GM19043 (cell line): ENCODE results near the gene AMOTL1.
"Not testable (repeated sequence)": the region's sequence is repeated elsewhere in the genome, so short reads cannot be mapped to it uniquely, and the experiment has no call there.

Experiments
- ATAC-seq: cut with Tn5 transposase; IDR thresholded peaks from one replicate; pipeline ENCODE4 v1.9.1; 2021; ENCODE audit warnings: low read depth; ENCODE audit not compliant: unreplicated experiment

Gene AMOTL1

DNA sequence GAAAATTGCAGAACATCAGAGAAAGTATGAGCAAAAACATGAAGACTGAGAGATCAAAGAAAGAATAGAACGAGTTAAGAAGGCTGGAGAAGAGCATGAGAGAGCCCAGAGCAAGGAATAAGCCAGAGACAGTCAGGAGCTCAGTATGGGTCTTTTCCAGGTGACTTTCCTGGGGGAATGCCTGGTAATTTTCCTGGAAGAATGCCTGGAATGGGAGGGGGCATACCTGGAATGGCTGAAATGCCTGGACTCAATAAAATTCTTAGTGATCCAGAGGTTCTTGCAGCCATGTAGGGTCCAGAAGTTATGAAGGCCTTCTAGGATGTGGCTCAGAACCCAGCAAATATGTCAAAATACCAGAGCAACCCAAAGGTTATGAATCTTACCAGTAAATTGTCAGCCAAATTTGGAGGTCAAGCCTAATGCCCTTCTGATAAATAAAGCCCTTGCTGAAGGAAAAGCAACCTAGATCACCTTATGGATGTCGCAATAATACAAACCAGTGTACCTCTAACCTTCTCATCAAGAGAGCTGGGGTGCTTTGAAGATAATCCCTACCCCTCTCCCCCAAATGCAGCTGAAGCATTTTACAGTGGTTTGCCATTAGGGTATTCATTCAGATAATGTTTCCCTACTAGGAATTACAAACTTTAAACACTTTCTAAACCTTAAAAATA, 145.7 kb downstream of the AMOTL1 start:
- not testable (repeated sequence) for ATAC-seq

DNA sequence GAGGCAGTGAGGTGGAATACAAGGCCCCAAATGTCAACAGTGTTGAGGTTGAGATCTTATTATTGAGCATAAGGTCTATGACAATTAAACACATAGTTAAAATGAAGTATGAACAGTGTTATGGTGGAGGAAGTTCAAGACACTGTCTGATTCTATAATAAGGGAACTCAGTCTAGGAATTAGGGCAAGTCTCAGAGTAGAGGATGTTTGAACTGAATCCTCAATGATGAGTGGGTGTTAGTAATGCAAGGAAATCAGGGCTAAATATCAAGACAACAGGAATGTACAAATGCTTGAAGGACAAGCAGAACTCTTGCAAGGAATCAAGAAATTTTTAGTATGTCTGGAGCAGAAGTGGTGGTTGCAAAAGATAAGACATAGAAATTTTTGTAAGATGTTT, 152.2 kb downstream of the AMOTL1 start:
- ATAC-seq: no peak

DNA sequence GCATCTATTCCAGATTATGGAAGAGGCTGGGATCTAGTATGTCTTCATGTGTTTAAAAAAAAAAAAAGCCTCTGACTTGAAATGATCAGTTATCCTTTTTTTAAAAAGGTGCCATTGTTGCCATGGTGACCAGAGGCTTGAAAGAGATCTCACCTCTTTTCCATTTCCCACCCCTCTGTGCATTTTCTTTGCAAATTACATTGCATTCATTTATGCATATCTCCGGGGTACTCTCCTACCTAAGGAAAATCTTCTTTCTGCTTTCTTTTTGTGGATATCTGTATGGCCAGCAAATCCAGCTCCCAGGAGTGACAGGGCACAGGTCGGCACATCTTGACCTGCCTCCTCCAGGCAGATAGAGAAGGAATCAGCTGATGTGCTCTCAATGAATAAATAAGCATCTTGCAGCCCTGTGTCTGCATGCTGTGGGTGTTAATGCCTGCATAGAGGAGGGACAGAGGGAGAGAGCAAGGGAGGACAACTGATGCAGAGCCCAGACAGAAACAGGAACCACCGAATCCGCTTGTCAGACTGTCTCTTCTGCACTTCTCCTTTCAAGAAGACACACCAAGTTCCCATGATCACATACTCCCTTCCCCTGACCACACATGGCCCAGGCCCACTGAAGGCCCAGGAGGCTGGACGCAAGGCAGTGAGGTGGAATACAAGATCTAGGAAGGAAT, 154.3 kb downstream of the AMOTL1 start:
- ATAC-seq: no peak

DNA sequence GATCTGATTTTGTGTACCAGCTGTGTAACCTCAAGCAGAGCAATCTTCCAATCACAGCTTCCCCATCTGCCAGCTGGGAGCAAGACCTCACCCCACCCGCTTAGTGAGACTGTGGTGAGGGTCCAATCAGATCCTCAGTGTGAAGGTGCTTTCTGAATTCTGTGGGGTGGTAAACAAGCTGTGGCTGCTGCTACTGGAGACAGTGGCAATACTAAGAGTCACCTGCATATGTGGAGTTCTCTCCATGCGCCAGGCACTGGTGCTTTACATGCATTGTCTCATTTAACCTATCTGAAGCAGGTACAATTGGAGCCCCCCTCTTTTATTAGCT, 154.8 kb downstream of the AMOTL1 start:
- no peak for ATAC-seq

DNA sequence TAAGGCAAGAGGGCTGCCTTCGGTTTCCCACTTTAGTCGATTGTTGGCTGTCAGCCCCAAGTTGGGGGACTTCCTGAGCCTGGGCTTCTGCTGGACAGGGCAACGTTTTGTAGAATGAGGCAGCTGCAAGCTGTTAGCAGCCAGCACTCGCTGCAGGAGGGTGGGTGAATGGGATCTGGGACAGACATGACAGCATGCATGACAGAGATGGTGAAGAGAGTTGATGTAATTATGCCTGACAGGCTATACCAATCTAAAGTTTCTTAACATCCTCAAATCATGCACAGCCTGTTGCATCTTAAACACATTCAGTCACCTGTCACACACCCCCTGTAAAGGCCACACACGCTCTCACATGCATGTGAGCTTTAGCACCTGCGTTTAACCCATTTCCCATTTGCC, 156.0 kb downstream of the AMOTL1 start:
- ATAC-seq: no peak

DNA sequence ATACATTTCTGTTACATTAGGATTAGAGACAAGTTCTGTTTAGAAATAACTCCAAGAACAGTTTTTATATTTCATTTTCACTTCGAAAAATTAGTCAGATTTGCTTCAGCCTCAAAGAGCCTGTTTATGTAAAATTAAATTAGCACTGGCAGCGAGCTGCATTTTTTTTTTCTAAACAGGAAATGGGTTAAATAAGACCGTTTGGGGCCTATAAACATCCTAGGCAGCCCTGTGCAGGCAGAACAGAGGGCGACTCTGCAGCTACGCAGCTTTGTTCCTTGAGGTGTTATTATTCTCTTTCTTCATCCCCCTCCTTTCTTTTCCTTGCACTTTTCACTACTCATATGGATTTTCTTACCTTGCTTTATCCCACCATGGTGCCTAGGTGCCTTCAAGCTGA, 156.5 kb downstream of the AMOTL1 start:
- no peak for ATAC-seq

DNA sequence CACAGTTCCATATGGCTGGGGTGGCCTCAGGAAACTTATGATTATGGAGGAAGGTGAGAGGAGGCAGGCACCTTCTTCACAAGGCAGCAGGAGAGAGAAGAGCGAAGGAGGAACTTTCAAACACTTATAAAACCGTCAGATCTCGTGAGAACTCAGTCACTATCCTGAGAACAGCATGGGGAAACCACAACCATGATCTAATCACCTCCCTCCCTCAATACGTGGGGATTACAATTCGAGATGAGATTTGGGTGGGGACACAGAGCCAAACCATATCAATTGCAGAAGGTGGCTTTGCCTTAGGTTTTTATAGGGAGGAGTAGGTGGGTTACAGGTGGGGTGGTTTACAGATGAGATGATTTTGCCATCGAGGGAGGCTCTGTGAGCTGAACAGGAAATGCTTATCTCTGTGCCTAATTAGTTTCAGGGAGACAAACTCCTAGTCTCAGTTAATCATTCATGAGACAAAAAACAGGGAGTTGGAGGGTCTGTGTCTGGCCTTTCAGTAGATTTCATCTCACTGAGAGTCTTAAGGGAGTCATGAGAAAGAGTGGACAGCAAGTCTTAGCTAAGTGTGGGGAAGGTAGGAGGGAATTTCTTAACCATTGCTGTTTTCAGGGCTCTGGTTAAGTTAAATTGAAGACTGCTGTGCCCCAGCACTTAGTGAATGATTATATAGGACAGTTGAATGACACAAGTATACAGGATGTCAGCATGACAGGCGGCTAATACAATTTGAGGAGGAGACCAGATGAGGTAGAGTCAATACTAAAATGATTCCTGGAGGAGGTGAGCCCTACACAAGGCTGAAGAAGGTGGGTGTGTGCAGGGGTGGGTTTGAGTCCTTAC, 157.5 kb downstream of the AMOTL1 start:
- peak; percentile 76 for ATAC-seq

DNA sequence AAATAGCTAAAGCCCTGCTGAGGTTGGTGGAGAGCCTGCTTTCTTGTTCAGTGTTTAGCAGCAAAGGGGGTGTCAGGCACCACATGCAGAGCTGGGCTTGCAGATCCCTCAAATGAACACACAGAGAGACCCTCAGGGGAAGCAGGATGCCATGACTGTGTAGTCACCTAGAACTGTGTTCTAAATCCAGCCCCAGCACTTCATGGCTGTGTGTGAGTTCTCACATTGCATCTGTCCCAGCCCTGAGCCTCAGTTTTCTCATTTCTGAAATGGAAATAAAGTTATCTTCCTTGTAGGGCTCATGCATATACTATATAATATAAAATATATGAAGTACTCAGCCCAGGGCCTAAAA, 158.1 kb downstream of the AMOTL1 start:
- peak; percentile 23 for ATAC-seq
